ENCODE data around the gene SAMD14.

SAMD14 gene

GRCh38 chr17:50129728-50130558 is at the start of gene SAMD14:
TSS of gene SAMD14 (minus strand) at chr17:50130160. CDS start at chr17:50124959, 5,201 bp downstream.
- Histone ChIP-seq H3K36me3 (ENCODE audit: control insufficient read depth in 1 of 2, insufficient read depth in 2 of 2, low read length in 2 of 2) (peaks cover 0 to 3% of the 10 kb centered on the region in 2 donors), H3K9me3 (ENCODE audit: control insufficient read depth in 1 of 2, low read length in 2 of 2) (no peaks in the 10 kb centered on the region), H3K27ac (ENCODE audit: low read length) (no peak within 1 kb of the TSS), H3K27me3 (ENCODE audit: low read depth, low read length) (no peaks in the 10 kb centered on the region), H3K4me3 (ENCODE audit: low read depth in 1 of 2, low read length in 2 of 2) (peak within 1 kb of the TSS; percentile 31 to 59), H3K4me1 (ENCODE audit: control insufficient read depth in 1 of 2, insufficient read depth in 2 of 2, low read length in 2 of 2) (peaks cover 0 to 36% of the 10 kb centered on the region in 2 donors)

- H3K9me3 ChIP-seq (ENCODE audit: control insufficient read depth in 1 of 2, low read length in 2 of 2), result no peaks in the 10 kb centered on the region
- H3K4me3 ChIP-seq (ENCODE audit: low read depth in 1 of 2, low read length in 2 of 2), result peak overlapping the region; percentile 16 to 29
- peaks cover 9 to 48% of the 10 kb centered on the region in 2 donors for H3K4me1 ChIP-seq (ENCODE audit: control insufficient read depth in 1 of 2, insufficient read depth in 2 of 2, low read length in 2 of 2)
- no peak overlapping the region for H3K27ac ChIP-seq (ENCODE audit: low read length)
- H3K36me3 ChIP-seq (ENCODE audit: control insufficient read depth in 1 of 2, insufficient read depth in 2 of 2, low read length in 2 of 2), result no peaks in the 10 kb centered on the region
- no peaks in the 10 kb centered on the region for H3K27me3 ChIP-seq (ENCODE audit: low read depth, low read length)
These were observed 48.2 kb upstream of the SAMD14 start for GRCh38 chr17:50177983-50178834.

GRCh38 chr17:50177476-50177875 is 47.5 kb upstream of the SAMD14 start:
- H3K9me3 ChIP-seq (ENCODE audit: control insufficient read depth in 1 of 2, low read length in 2 of 2), result no peaks in the 10 kb centered on the region
- no peak overlapping the region for H3K27ac ChIP-seq (ENCODE audit: low read length)
- peaks cover 12 to 52% of the 10 kb centered on the region in 2 donors for H3K4me1 ChIP-seq (ENCODE audit: control insufficient read depth in 1 of 2, insufficient read depth in 2 of 2, low read length in 2 of 2)
- H3K4me3 ChIP-seq (ENCODE audit: low read depth in 1 of 2, low read length in 2 of 2), result peak overlapping the region in 1 of 2 donors; percentile 29
- H3K27me3 ChIP-seq (ENCODE audit: low read depth, low read length), result no peaks in the 10 kb centered on the region
- no peaks in the 10 kb centered on the region for H3K36me3 ChIP-seq (ENCODE audit: control insufficient read depth in 1 of 2, insufficient read depth in 2 of 2, low read length in 2 of 2)

GRCh38 chr17:50176559-50177357 is 46.8 kb upstream of the SAMD14 start:
- no peak overlapping the region for H3K27ac ChIP-seq (ENCODE audit: low read length)
- peaks cover 12 to 49% of the 10 kb centered on the region in 2 donors for H3K4me1 ChIP-seq (ENCODE audit: control insufficient read depth in 1 of 2, insufficient read depth in 2 of 2, low read length in 2 of 2)
- H3K4me3 ChIP-seq (ENCODE audit: low read depth in 1 of 2, low read length in 2 of 2), result no peak overlapping the region
- H3K9me3 ChIP-seq (ENCODE audit: control insufficient read depth in 1 of 2, low read length in 2 of 2), result no peaks in the 10 kb centered on the region
- H3K36me3 ChIP-seq (ENCODE audit: control insufficient read depth in 1 of 2, insufficient read depth in 2 of 2, low read length in 2 of 2), result no peaks in the 10 kb centered on the region
- no peaks in the 10 kb centered on the region for H3K27me3 ChIP-seq (ENCODE audit: low read depth, low read length)

GRCh38 chr17:50175035-50175807 is 45.3 kb upstream of the SAMD14 start:
- H3K36me3 ChIP-seq (ENCODE audit: control insufficient read depth in 1 of 2, insufficient read depth in 2 of 2, low read length in 2 of 2), result no peaks in the 10 kb centered on the region
- no peak overlapping the region for H3K4me3 ChIP-seq (ENCODE audit: low read depth in 1 of 2, low read length in 2 of 2)
- H3K27me3 ChIP-seq (ENCODE audit: low read depth, low read length), result no peaks in the 10 kb centered on the region
- H3K9me3 ChIP-seq (ENCODE audit: control insufficient read depth in 1 of 2, low read length in 2 of 2), result no peaks in the 10 kb centered on the region
- H3K27ac ChIP-seq (ENCODE audit: low read length), result no peak overlapping the region
- peaks cover 12 to 43% of the 10 kb centered on the region in 2 donors for H3K4me1 ChIP-seq (ENCODE audit: control insufficient read depth in 1 of 2, insufficient read depth in 2 of 2, low read length in 2 of 2)

GRCh38 chr17:50174444-50174843 is 44.5 kb upstream of the SAMD14 start:
- Histone ChIP-seq H3K4me1 (ENCODE audit: control insufficient read depth in 1 of 2, insufficient read depth in 2 of 2, low read length in 2 of 2) (peaks cover 12 to 47% of the 10 kb centered on the region in 2 donors), H3K36me3 (ENCODE audit: control insufficient read depth in 1 of 2, insufficient read depth in 2 of 2, low read length in 2 of 2) (no peaks in the 10 kb centered on the region), H3K27ac (ENCODE audit: low read length) (no peak overlapping the region), H3K4me3 (ENCODE audit: low read depth in 1 of 2, low read length in 2 of 2) (no peak overlapping the region), H3K27me3 (ENCODE audit: low read depth, low read length) (no peaks in the 10 kb centered on the region), H3K9me3 (ENCODE audit: control insufficient read depth in 1 of 2, low read length in 2 of 2) (no peaks in the 10 kb centered on the region)

- no peaks in the 10 kb centered on the region for H3K36me3 ChIP-seq (ENCODE audit: control insufficient read depth in 1 of 2, insufficient read depth in 2 of 2, low read length in 2 of 2)
- H3K27ac ChIP-seq (ENCODE audit: low read length), result peak overlapping the region; percentile 67
- H3K4me3 ChIP-seq (ENCODE audit: low read depth in 1 of 2, low read length in 2 of 2), result no peak overlapping the region
- peaks cover 12 to 52% of the 10 kb centered on the region in 2 donors for H3K4me1 ChIP-seq (ENCODE audit: control insufficient read depth in 1 of 2, insufficient read depth in 2 of 2, low read length in 2 of 2)
- no peaks in the 10 kb centered on the region for H3K27me3 ChIP-seq (ENCODE audit: low read depth, low read length)
- no peaks in the 10 kb centered on the region for H3K9me3 ChIP-seq (ENCODE audit: control insufficient read depth in 1 of 2, low read length in 2 of 2)
These were observed 43.5 kb upstream of the SAMD14 start for GRCh38 chr17:50173335-50173941.

- Histone ChIP-seq H3K36me3 (ENCODE audit: control insufficient read depth in 1 of 2, insufficient read depth in 2 of 2, low read length in 2 of 2) (no peaks in the 10 kb centered on the region), H3K27ac (ENCODE audit: low read length) (peak overlapping the region; percentile 67), H3K9me3 (ENCODE audit: control insufficient read depth in 1 of 2, low read length in 2 of 2) (no peaks in the 10 kb centered on the region), H3K4me1 (ENCODE audit: control insufficient read depth in 1 of 2, insufficient read depth in 2 of 2, low read length in 2 of 2) (peaks cover 12 to 52% of the 10 kb centered on the region in 2 donors), H3K27me3 (ENCODE audit: low read depth, low read length) (no peaks in the 10 kb centered on the region), H3K4me3 (ENCODE audit: low read depth in 1 of 2, low read length in 2 of 2) (no peak overlapping the region)
These were observed 43.0 kb upstream of the SAMD14 start for GRCh38 chr17:50172936-50173334.

GRCh38 chr17:50172130-50172529 is 42.2 kb upstream of the SAMD14 start:
- Histone ChIP-seq H3K36me3 (ENCODE audit: control insufficient read depth in 1 of 2, insufficient read depth in 2 of 2, low read length in 2 of 2) (no peaks in the 10 kb centered on the region), H3K27ac (ENCODE audit: low read length) (no peak overlapping the region), H3K27me3 (ENCODE audit: low read depth, low read length) (no peaks in the 10 kb centered on the region), H3K4me1 (ENCODE audit: control insufficient read depth in 1 of 2, insufficient read depth in 2 of 2, low read length in 2 of 2) (peaks cover 12 to 50% of the 10 kb centered on the region in 2 donors), H3K9me3 (ENCODE audit: control insufficient read depth in 1 of 2, low read length in 2 of 2) (no peaks in the 10 kb centered on the region), H3K4me3 (ENCODE audit: low read depth in 1 of 2, low read length in 2 of 2) (no peak overlapping the region)

- Histone ChIP-seq H3K27ac (ENCODE audit: low read length) (no peak overlapping the region), H3K36me3 (ENCODE audit: control insufficient read depth in 1 of 2, insufficient read depth in 2 of 2, low read length in 2 of 2) (no peaks in the 10 kb centered on the region), H3K4me3 (ENCODE audit: low read depth in 1 of 2, low read length in 2 of 2) (no peak overlapping the region), H3K4me1 (ENCODE audit: control insufficient read depth in 1 of 2, insufficient read depth in 2 of 2, low read length in 2 of 2) (peaks cover 12 to 48% of the 10 kb centered on the region in 2 donors), H3K9me3 (ENCODE audit: control insufficient read depth in 1 of 2, low read length in 2 of 2) (no peaks in the 10 kb centered on the region), H3K27me3 (ENCODE audit: low read depth, low read length) (no peaks in the 10 kb centered on the region)
These were observed 41.6 kb upstream of the SAMD14 start for GRCh38 chr17:50171371-50172071.

All from muscle layer of duodenum (tissue), 2 donors.